Naive thymus-derived CD8-positive, alpha-beta T cell (primary cell): Measurements from ENCODE around the gene KIF3A. TPM values are rescaled to one million over a fixed set of nuclear protein-coding genes. Genes with fewer than 3 reads are reported as not detected.

Experiments used
- ATAC-seq, 2 donors: fragments of 150-1000 bp; cut with Tn5 transposase in 1 of 2; sonication (Bioruptor Pico), chemical (Tn5 transposase) in 1 of 2; 1 replicate in 1 of 2; 2 replicates in 1 of 2; pipeline ENCODE4 v1.10.0; 2021; ENCODE audit warnings: mild to moderate bottlenecking in 2 of 2, moderate library complexity in 2 of 2
- POLR2A ChIA-PET: fragments of 350-600 bp; sonication (Branson Sonifier 250); formaldehyde crosslinking; loops from one replicate; lab custom pipeline; 2021; ENCODE audit warnings: antibody characterized with exemption; lab: Charles Lee
- DNase-seq, 10 donors: peaks; one replicate each; pipeline versions ENCODE4 v3.0.0 to v3.0.0-alpha.2; 2020 to 2022
- H3K27ac Mint-ChIP-seq, 10 donors: one replicate each; pipeline ENCODE4 v1.8.0; 2020 to 2022; ENCODE audit warnings: mild to moderate bottlenecking in 10 of 10, mixed read lengths in 10 of 10, moderate library complexity in 4 of 10, inconsistent platforms in 1 of 10
- H3K27me3 Mint-ChIP-seq, 5 donors: one replicate each; pipeline ENCODE4 v1.8.0; 2021 to 2022; ENCODE audit warnings: mixed read lengths in 5 of 5
- H3K36me3 Mint-ChIP-seq, 3 donors: one replicate each; pipeline ENCODE4 v1.8.0; 2020 to 2022; ENCODE audit warnings: mixed read lengths in 3 of 3, mild to moderate bottlenecking in 2 of 3, inconsistent platforms in 1 of 3
- H3K4me1 Mint-ChIP-seq, 4 donors: one replicate each; pipeline ENCODE4 v1.8.0; 2021 to 2022; ENCODE audit warnings: mixed read lengths in 4 of 4
- H3K4me3 Mint-ChIP-seq, 10 donors: one replicate each; pipeline ENCODE4 v1.8.0; 2020 to 2022; ENCODE audit warnings: mild to moderate bottlenecking in 10 of 10, mixed read lengths in 10 of 10, moderate library complexity in 6 of 10, inconsistent platforms in 1 of 10
- H3K9me3 Mint-ChIP-seq, 9 donors: one replicate each; pipeline ENCODE4 v1.8.0; 2020 to 2022; ENCODE audit warnings: mixed read lengths in 9 of 9, mild to moderate bottlenecking in 3 of 9, inconsistent platforms in 1 of 9, moderate library complexity in 1 of 9
- polyA plus RNA-seq, 3 donors: library from polyadenylated mRNA; unstranded; fragments of 300-500 nt; fragmentation: Illumina TruSeq; gene quantifications; one replicate each; pipeline ENCODE4 v1.2.3, GENCODE V29; 2021
- total RNA-seq, 8 experiments: library from RNA in 2 of 8; stranded (reverse) in 2 of 8; gene quantifications; one replicate each; pipeline ENCODE4 v1.2.3 and lab custom pipeline; 2021 to 2026

The KIF3A gene
- total and polyA plus RNA-seq, 5 experiments from 2014 or later, result 8.5 to 16.9 (median 13.5) TPM

- POLR2A ChIA-PET, result no interaction called here
Observed at GRCh38 chr5:132760049-132760420, 22.7 kb upstream of the KIF3A start.

GRCh38 chr5:132759114-132760048 is 22.0 kb upstream of the KIF3A start:
- no peak for ATAC-seq
- Mint-ChIP-seq H3K36me3 (peaks cover 0 to 4% (median 0%) of the 10 kb centered on the region in 3 donors), H3K4me1 (peaks cover 0 to 8% (median 0%) of the 10 kb centered on the region in 4 donors), H3K27me3 (no peaks in the 10 kb centered on the region), H3K4me3 (no peak overlapping the region), H3K27ac (peak overlapping the region in 1 of 10 donors; percentile 33), H3K9me3 (no peaks in the 10 kb centered on the region)
- DNase-seq, result peak in 1 of 10 donors; percentile 46
- POLR2A ChIA-PET, result no interaction called here

More at GRCh38 chr5:132760049-132760420, 22.7 kb upstream of the KIF3A start:
- Mint-ChIP-seq H3K27me3 (no peaks in the 10 kb centered on the region), H3K4me1 (peaks cover 0 to 5% (median 0%) of the 10 kb centered on the region in 4 donors), H3K36me3 (peaks cover 0 to 4% (median 0%) of the 10 kb centered on the region in 3 donors), H3K9me3 (no peaks in the 10 kb centered on the region), H3K27ac (peak overlapping the region in 1 of 10 donors; percentile 33), H3K4me3 (no peak overlapping the region)
- DNase-seq, result peak in 1 of 10 donors; percentile 36
- ATAC-seq, result no peak

- no peaks in the 10 kb centered on the region for H3K9me3 Mint-ChIP-seq
- no peak for DNase-seq
Observed at GRCh38 chr5:132758451-132758850, 21.1 kb upstream of the KIF3A start.

GRCh38 chr5:132756542-132756941 is 19.2 kb upstream of the KIF3A start:
- Mint-ChIP-seq H3K27me3 (no peaks in the 10 kb centered on the region), H3K4me3 (no peak overlapping the region), H3K4me1 (peaks cover 0 to 13% (median 3%) of the 10 kb centered on the region in 4 donors), H3K9me3 (no peaks in the 10 kb centered on the region), H3K36me3 (peaks cover 0 to 3% (median 3%) of the 10 kb centered on the region in 3 donors), H3K27ac (peak overlapping the region in 1 of 10 donors; percentile 35)
- ATAC-seq, result no peak
- no peak for DNase-seq
- POLR2A ChIA-PET, result interaction anchor here (1.2 kb wide), 1 partner anchor 9 kb away, joined by 3 read pairs; the partner anchor contains the start of gene CCNI2

More at GRCh38 chr5:132758451-132758850, 21.1 kb upstream of the KIF3A start:
- Mint-ChIP-seq H3K4me3 (no peak overlapping the region), H3K4me1 (peaks cover 0 to 11% (median 1%) of the 10 kb centered on the region in 4 donors), H3K36me3 (peaks cover 0 to 3% (median 0%) of the 10 kb centered on the region in 3 donors), H3K27me3 (no peaks in the 10 kb centered on the region), H3K27ac (peak overlapping the region in 1 of 10 donors; percentile 66)
- POLR2A ChIA-PET, result interaction anchor here (0.6 kb wide), 1 partner anchor 9 kb away, joined by 3 read pairs; no protein-coding TSS in a partner anchor
- ATAC-seq, result no peak

GRCh38 chr5:132754947-132755346 is 17.6 kb upstream of the KIF3A start:
- H3K27ac Mint-ChIP-seq, result peak overlapping the region in 1 of 10 donors; percentile 31
- peak in 1 of 10 donors; percentile 8 for DNase-seq
- H3K27me3 Mint-ChIP-seq, result no peaks in the 10 kb centered on the region
- no peak for ATAC-seq
- no peak overlapping the region for H3K4me3 Mint-ChIP-seq
- H3K9me3 Mint-ChIP-seq, result no peaks in the 10 kb centered on the region
- H3K4me1 Mint-ChIP-seq, result peaks cover 0 to 13% (median 3%) of the 10 kb centered on the region in 4 donors
- POLR2A ChIA-PET, result no interaction called here
- peaks cover 0 to 10% (median 5%) of the 10 kb centered on the region in 3 donors for H3K36me3 Mint-ChIP-seq

- Mint-ChIP-seq H3K4me1 (peaks cover 0 to 13% (median 3%) of the 10 kb centered on the region in 4 donors), H3K4me3 (no peak overlapping the region), H3K9me3 (no peaks in the 10 kb centered on the region), H3K27ac (no peak overlapping the region), H3K36me3 (peaks cover 0 to 10% (median 5%) of the 10 kb centered on the region in 3 donors), H3K27me3 (no peaks in the 10 kb centered on the region)
- DNase-seq (peak in 1 of 10 donors; percentile 55), ATAC-seq (no peak)
- POLR2A ChIA-PET, result interaction anchor here (1.2 kb wide), 1 partner anchor 14 kb away, joined by 4 read pairs; no protein-coding TSS in a partner anchor
Observed at GRCh38 chr5:132754111-132754510, 16.8 kb upstream of the KIF3A start.

DNA sequence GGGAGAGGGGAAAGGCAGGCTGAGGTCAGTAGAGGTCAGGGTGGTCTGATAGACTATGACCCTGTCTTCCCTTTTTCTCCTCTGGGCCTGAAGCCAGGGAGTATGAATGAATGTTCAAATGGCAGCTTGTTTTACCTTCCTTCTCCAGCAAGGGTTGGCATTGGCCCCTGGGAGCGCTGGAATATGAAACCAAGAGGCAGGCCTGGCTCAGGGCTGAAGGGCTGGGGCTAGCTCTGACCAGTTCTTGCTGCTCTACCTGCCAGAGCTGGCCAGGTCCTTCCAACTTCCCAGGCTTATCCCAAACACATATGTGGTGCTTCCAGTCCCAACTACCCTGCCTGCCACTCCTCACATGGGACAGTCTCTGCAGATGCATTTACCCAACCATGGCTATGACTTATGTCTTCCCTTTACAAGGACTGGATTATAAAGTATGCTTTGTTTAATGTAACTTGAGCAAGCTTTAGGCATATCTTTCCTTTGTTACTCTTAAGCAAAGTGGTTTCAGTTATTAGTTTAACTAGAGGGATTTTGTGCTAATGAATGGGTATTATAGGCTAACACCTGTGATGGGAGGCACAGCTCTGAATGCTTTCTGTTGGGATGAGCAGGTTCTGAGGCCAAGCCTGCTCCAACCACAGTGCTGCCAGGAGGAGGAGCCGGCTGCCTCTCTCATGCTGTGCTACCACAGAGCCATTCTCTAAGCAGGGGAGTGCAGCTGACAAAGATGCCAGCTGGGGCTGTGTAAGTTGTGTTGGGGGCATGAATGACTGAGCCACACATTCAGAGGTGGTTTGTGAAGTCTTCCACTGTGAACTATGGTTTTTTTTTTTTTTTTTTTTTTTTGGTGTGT is 16.0 kb upstream of the KIF3A start:
- DNase-seq (peak in 1 of 10 donors; percentile 57), ATAC-seq (peak; percentile 42 to 67)
- no peaks in the 10 kb centered on the region for H3K9me3 Mint-ChIP-seq
- peaks cover 3 to 13% (median 5%) of the 10 kb centered on the region in 4 donors for H3K4me1 Mint-ChIP-seq
- POLR2A ChIA-PET, result interaction anchor here (1.2 kb wide), 1 partner anchor 14 kb away, joined by 4 read pairs; no protein-coding TSS in a partner anchor
- peaks cover 0 to 10% (median 5%) of the 10 kb centered on the region in 3 donors for H3K36me3 Mint-ChIP-seq
- H3K27ac Mint-ChIP-seq, result peak overlapping the region in 2 of 10 donors; percentile 24 to 53
- no peak overlapping the region for H3K4me3 Mint-ChIP-seq
- H3K27me3 Mint-ChIP-seq, result peaks cover 0 to 1% (median 0%) of the 10 kb centered on the region in 5 donors

GRCh38 chr5:132752581-132753125 is 15.3 kb upstream of the KIF3A start:
- DNase-seq, result peak in 1 of 10 donors; percentile 24
- Mint-ChIP-seq H3K36me3 (peaks cover 0 to 10% (median 5%) of the 10 kb centered on the region in 3 donors), H3K27ac (peak overlapping the region in 2 of 10 donors; percentile 29 to 42), H3K27me3 (peaks cover 0 to 3% (median 0%) of the 10 kb centered on the region in 5 donors), H3K4me1 (peaks cover 5 to 13% (median 8%) of the 10 kb centered on the region in 4 donors), H3K4me3 (no peak overlapping the region), H3K9me3 (no peaks in the 10 kb centered on the region)
- POLR2A ChIA-PET, result no interaction called here
- no peak for ATAC-seq

DNA sequence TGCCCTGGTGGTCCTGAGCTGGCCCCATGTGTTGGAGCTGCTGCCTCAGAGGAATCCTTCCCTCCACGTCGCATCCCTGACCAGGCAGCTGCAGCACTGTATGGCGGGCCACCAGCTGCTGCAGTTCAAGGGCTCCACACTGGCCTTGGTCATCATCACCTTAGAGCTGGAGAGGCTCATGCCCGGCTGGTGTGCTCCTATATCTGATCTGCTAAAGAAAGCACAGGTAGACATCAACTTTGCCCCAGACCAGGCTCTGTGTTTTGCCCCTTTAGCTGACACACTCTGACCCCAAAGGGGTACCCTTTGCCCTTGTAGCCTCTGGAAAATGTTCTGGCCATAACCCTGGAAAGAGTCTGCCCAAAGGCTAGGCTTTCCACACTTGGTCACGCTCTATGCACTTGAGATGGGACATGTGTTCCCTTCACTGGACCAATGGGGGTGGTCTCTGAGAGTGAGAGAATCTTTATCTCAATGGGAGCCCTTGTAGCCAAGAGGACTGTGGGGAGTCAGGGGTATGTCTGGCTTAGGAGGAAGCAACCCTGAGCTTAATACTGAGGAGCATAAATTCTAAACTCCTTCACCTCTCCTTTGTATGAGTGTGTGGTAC is 14.7 kb upstream of the KIF3A start:
- H3K36me3 Mint-ChIP-seq, result peaks cover 0 to 10% (median 5%) of the 10 kb centered on the region in 3 donors
- peaks cover 0 to 3% (median 0%) of the 10 kb centered on the region in 5 donors for H3K27me3 Mint-ChIP-seq
- peak overlapping the region in 2 of 10 donors; percentile 18 to 42 for H3K27ac Mint-ChIP-seq
- peaks cover 5 to 13% (median 8%) of the 10 kb centered on the region in 4 donors for H3K4me1 Mint-ChIP-seq
- POLR2A ChIA-PET, result interaction anchor here (0.6 kb wide), 1 partner anchor 1418 kb away, joined by 3 read pairs; no protein-coding TSS in a partner anchor
- H3K4me3 Mint-ChIP-seq, result peak overlapping the region in 1 of 10 donors; percentile 35
- no peaks in the 10 kb centered on the region for H3K9me3 Mint-ChIP-seq
- no peak for ATAC-seq
- peak in 1 of 10 donors; percentile 24 for DNase-seq

- DNase-seq, result no peak
- Mint-ChIP-seq H3K4me1 (peaks cover 8 to 13% (median 9%) of the 10 kb centered on the region in 4 donors), H3K27ac (peak overlapping the region in 1 of 10 donors; percentile 1), H3K4me3 (no peak overlapping the region), H3K36me3 (peaks cover 0 to 10% (median 5%) of the 10 kb centered on the region in 3 donors), H3K9me3 (no peaks in the 10 kb centered on the region), H3K27me3 (peaks cover 0 to 3% (median 0%) of the 10 kb centered on the region in 5 donors)
- POLR2A ChIA-PET, result interaction anchor here (0.6 kb wide), 1 partner anchor 1419 kb away, joined by 3 read pairs; no protein-coding TSS in a partner anchor
- no peak for ATAC-seq
Observed at GRCh38 chr5:132751444-132751843, 14.1 kb upstream of the KIF3A start.
